Gastrocnemius medialis (tissue), 4 donors: ENCODE measurements around the gene OLFML2B.

Experiments
- POLR2A ChIP-seq, 2 donors: fragments of 450-650 bp; IDR thresholded peaks; one replicate each; pipeline ENCODE4 v1.6.1; 2017; ENCODE audit warnings: antibody characterized with exemption in 2 of 2, mild to moderate bottlenecking in 2 of 2, moderate library complexity in 2 of 2
- TF ChIP-seq, protein P1 (sequence below), 5 experiments: fragments of 450-650 bp in 3 of 5; fragments of 200-600 bp in 2 of 5; sonication (generic) in 2 of 5; IDR thresholded peaks in 4 of 5; conservative IDR thresholded peaks in 1 of 5; 1 replicate in 4 of 5; 2 replicates in 1 of 5; pipeline ENCODE4 v1.5.1; 2016 to 2019; ENCODE audit warnings: antibody characterized with exemption in 5 of 5, mild to moderate bottlenecking in 3 of 5, moderate library complexity in 3 of 5

DNA sequence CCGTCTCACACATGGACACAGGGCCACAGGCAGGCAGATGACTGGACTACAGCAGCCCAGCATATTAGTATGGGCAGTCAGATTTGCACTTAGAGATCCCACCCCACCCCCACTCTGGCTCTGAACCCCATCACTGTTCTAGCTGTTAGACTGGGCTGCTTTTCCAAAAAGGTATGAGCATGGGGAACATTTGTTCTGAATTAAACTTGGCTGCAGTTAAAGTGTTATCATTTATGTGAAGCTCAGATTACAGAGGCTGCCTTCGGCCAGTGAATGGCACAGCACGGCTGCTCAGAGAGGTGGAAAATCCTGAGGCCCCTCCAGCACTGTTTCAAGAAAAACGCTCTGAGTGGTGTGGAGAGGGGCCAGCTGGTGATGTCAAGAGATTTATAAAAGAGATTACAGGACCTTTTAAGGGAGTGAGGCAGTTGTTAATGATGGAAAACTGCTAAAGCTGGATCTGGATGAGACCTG is 38.9 kb upstream of the OLFML2B start:
- TF ChIP-seq, protein P1, sequence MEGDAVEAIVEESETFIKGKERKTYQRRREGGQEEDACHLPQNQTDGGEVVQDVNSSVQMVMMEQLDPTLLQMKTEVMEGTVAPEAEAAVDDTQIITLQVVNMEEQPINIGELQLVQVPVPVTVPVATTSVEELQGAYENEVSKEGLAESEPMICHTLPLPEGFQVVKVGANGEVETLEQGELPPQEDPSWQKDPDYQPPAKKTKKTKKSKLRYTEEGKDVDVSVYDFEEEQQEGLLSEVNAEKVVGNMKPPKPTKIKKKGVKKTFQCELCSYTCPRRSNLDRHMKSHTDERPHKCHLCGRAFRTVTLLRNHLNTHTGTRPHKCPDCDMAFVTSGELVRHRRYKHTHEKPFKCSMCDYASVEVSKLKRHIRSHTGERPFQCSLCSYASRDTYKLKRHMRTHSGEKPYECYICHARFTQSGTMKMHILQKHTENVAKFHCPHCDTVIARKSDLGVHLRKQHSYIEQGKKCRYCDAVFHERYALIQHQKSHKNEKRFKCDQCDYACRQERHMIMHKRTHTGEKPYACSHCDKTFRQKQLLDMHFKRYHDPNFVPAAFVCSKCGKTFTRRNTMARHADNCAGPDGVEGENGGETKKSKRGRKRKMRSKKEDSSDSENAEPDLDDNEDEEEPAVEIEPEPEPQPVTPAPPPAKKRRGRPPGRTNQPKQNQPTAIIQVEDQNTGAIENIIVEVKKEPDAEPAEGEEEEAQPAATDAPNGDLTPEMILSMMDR (IDR thresholded peaks at IDR 0.05 in 4 of 5, conservative IDR thresholded peaks at IDR 0.05 in 1 of 5) = no peak
- no peak for TF ChIP-seq POLR2A (IDR thresholded peaks at IDR 0.05)
